Measurements from ENCODE around the gene BCL6B. TPM values are rescaled to one million over a fixed set of nuclear protein-coding genes. Genes with fewer than 3 reads are reported as not detected.

BCL6B gene
- total RNA-seq, 2 donors from 2014 or later, result 21.2 to 29.7 TPM

GRCh38 chr17:7004398-7005253 is 18.2 kb upstream of the BCL6B start:
- no peak for DNase-seq (ENCODE audit: low spot score)
- intact Hi-C loops (cut with DNase I), result loop anchor here (5.0 to 10.0 kb wide), 3 partner anchors 87 to 340 kb away; no protein-coding TSS in a partner anchor

- intact Hi-C loops (cut with DNase I), result loop anchor here (5.0 to 10.0 kb wide), 2 partner anchors 88 to 341 kb away; no protein-coding TSS in a partner anchor
- peak; percentile 77 for DNase-seq (ENCODE audit: low spot score)
These were observed 17.1 kb upstream of the BCL6B start for GRCh38 chr17:7005716-7006115.

DNA sequence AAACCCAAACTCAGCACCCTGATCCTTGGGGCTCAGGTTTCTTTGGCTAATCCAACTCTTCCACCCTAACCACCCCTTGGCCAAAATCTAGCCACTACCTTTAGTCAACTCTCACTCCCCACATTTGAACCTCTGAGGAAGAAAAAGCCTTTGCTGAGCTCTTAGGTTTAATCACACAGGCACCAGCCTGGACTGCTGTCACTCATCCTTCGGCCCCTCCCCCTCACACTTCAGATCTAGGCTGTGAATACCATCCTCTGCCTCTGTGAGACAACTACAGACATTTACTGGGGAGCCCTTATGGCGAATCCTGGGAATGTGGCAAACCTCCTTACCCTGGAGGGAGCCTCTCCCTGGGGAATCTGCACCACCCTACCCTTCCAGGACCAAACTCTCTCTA is 15.7 kb upstream of the BCL6B start:
- no peak for DNase-seq (ENCODE audit: low spot score)
- intact Hi-C loops (cut with DNase I), result loop anchor here (5.0 to 10.0 kb wide), 2 partner anchors 90 to 342 kb away; no protein-coding TSS in a partner anchor

- DNase-seq (ENCODE audit: low spot score), result peak; percentile 22
- intact Hi-C loops (cut with DNase I), result no loop called here
These were observed 12.3 kb upstream of the BCL6B start for GRCh38 chr17:7010523-7010922.

- intact Hi-C loops (cut with DNase I), result no loop called here
- DNase-seq (ENCODE audit: low spot score), result peak; percentile 47
These were observed 11.4 kb upstream of the BCL6B start for GRCh38 chr17:7011415-7011814.

DNA sequence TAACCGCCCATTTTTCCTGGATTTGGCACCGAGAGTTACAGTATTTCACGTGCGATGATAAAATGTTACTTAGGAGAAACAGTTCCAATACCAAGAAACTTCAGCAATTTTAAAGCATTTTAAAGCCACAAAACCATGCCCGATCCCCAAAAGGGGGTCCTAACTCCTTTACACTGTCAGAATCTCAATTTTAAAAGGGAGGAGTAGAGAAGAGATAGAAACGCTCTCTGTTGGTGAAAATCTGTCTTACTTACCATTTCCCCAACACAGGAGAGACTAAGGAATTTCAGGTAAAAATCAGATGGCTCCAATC is 11.0 kb upstream of the BCL6B start:
- no peak for DNase-seq (ENCODE audit: low spot score)
- intact Hi-C loops (cut with DNase I), result no loop called here

DNA sequence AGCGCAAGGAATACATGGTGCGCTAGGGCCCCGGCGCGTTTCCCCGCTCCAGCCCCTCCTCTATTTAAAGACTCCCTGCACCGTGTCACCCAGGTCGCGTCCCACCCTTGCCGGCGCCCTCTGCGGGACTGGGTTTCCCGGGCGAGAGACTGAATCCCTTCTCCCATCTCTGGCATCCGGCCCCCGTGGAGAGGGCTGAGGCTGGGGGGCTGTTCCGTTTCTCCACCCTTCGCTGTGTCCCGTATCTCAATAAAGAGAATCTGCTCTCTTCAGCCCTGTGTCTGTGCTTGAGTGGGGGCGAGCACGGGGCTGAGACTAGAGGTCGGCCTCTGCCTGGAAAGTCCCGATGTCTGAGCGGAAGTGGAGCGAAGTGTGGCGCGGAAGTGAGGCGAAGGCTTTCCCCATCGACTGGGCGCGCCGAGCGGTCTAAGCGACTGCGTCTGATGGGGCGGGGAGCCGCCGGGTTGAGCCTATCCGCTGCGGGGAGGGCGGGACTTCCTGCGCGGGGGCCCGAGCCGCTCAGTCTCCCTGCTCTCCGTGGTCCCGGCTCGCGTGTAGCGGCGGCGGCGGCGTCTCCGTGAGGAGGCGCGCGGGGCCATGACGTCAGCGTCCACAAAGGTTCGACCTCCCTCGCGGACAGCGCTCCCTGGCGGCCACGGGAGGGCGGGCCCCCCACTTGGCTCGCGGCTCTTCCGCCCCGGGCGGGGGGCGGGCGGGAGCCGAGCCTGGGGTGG is 8.4 kb upstream of the BCL6B start:
- peak; percentile 100 for DNase-seq (ENCODE audit: low spot score)
- intact Hi-C loops (cut with DNase I), result no loop called here

DNA sequence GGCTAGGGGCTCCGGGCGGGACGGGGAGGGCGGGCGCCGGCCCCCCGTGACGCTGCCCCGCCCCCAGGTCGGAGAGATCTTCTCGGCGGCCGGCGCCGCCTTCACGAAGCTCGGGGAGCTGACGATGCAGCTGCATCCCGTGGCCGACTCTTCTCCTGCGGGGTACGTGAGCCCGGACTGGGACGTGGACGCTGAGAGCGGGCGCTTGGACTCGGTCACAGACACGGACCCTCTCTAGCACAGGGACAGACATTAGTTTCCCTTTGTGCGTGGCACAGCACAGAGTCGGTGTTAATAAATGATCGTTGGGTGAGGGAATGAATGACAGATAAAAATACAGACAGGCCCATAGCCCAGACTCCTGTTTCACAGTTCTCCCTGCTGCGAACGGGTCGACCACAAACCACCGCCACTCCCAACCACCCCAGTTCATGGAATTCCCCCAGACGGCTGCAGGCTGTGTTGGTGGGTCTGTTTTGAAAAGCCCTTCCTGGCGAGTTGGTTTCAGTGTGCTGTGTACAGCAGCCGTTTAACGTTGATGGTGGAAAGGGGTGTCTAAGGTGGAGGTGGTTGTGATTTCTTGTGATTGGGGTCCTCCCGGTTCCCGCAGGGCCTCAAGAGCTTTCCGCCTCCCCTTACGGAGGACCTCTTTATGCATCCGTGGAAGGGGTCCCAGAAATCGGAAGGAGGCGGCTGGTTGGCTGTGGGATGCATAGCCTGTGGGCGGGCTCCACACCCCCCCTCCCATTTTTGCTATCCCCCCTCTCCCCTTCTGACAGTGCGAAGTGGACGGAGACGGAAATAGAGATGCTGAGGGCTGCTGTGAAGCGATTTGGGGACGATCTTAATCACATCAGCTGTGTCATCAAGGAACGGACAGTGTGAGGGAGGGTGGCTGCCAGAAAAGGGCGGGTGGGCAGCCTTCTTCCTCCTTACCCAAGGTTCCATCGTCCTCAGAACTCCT is 7.6 kb upstream of the BCL6B start:
- intact Hi-C loops (cut with DNase I), result no loop called here
- peak; percentile 81 for DNase-seq (ENCODE audit: low spot score)

- DNase-seq (ENCODE audit: low spot score), result peak; percentile 55
- intact Hi-C loops (cut with DNase I), result no loop called here
These were observed 6.4 kb upstream of the BCL6B start for GRCh38 chr17:7016418-7016817.

GRCh38 chr17:7016886-7017826 is 5.7 kb upstream of the BCL6B start:
- peak; percentile 75 for DNase-seq (ENCODE audit: low spot score)
- intact Hi-C loops (cut with DNase I), result no loop called here

GRCh38 chr17:7017827-7018200 is 5.0 kb upstream of the BCL6B start:
- peak; percentile 78 for DNase-seq (ENCODE audit: low spot score)
- intact Hi-C loops (cut with DNase I), result no loop called here

DNA sequence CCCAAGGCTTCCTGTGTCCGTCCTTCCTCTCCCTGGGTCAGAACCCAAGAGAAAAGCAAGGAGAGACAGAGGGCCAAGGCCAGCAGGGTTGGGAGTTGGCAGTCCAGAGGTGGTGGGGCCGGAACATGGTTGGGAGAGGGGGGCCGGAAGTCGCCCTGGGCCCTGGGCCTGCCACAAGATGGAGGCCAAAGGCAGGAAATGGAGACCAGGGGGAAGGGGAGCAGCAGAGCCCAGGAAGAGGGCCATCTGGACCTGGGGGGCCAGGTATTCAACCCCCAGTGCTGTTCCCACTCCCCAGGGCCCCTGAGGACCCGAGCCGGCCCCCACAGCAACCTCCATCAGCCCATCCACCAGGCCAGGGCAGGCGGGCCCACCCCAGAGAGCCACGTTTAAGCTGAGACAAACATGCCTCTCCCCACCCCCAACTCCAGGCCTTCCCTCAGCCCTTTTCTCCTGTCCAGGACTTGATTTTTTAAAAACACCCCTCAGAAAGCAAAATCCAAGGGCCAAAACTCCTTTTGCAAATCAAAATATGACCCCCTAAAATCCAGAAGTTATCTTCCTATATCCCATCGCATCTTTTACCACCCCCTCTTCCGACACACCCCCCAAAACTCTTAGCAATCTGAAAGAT is 4.4 kb upstream of the BCL6B start:
- peak; percentile 93 for DNase-seq (ENCODE audit: low spot score)
- intact Hi-C loops (cut with DNase I), result no loop called here

GRCh38 chr17:7019367-7019766 is 3.5 kb upstream of the BCL6B start:
- intact Hi-C loops (cut with DNase I), result no loop called here

GRCh38 chr17:7019839-7020519 is 2.9 kb upstream of the BCL6B start:
- peak; percentile 81 for DNase-seq (ENCODE audit: low spot score)
- intact Hi-C loops (cut with DNase I), result no loop called here

More at GRCh38 chr17:7019367-7019766, 3.5 kb upstream of the BCL6B start:
- DNase-seq (ENCODE audit: low spot score), result peak; percentile 74

- intact Hi-C loops (cut with DNase I), result no loop called here
- peak; percentile 49 for DNase-seq (ENCODE audit: low spot score)
These were observed 1.8 kb upstream of the BCL6B start for GRCh38 chr17:7020894-7021664.

DNA sequence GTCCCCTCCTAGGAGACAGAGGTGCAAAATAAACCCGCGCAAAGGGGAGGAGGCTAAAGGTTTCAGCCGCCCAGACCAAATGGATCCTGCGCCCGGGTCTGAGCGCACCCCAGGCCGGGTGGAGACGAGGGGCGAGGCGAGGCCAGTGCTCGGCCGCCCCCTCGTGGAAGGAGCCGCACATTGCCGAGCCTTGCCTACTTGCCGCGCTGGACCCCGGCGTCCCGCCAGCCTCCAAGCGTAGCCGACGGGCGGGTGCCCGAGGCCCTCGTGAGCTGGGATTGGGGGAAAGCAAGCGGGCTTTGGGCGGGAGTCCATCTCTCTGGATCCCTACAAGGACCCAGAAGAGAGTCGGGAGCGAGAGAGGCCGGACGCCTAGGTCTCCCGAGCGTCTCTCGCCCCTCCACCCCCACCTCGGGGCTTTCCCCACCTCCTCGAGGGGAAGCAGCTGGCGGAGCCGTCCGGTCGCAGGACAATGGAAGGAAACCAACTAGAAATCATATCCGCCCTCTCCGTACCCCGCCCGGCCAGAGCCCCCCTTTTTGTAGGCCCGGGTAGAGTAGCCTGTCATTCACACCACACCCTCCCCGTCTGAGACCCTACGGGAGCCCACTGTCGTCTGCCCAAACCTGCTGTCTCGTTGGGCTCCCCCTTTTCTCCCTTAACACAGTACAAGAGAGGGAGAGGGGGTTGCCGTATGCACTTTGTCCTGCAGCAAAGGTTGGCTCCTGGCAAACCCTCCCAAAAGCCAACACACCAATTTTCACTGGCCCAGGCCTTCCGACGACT is 664 bp upstream of the BCL6B start:
- intact Hi-C loops (cut with DNase I), result no loop called here
- DNase-seq (ENCODE audit: low spot score), result peak; percentile 96
